Measurements from ENCODE around the gene EPPIN.

Gene EPPIN

DNA sequence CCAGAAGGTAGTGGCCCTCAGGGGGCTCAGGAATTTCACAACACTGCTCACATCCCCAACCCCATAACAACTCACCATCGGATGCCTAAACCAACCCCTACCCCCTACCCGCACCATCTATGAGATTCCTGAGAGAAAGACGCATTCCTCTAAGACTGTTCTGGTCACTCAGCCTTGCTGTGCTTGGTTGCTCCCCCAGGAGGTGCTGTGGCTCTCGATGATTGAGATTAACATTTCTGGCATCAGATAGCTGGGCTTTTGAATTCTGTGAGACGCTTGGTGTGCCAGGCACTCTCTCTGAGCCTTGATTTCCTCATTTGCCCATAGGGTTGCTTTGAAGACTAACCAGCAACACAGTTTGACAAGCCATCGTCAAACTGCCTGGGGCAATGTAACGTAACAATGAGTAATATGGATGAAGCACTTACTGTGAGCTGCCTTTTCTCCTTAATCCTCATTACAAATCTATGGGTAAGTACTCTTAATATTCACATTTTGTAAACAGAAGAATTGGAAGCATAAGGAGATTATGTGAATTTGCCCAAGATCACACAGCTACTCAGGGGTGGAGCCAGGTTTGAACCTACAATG, 8.9 kb downstream of the EPPIN start:
- no peak for DNase-seq

DNA sequence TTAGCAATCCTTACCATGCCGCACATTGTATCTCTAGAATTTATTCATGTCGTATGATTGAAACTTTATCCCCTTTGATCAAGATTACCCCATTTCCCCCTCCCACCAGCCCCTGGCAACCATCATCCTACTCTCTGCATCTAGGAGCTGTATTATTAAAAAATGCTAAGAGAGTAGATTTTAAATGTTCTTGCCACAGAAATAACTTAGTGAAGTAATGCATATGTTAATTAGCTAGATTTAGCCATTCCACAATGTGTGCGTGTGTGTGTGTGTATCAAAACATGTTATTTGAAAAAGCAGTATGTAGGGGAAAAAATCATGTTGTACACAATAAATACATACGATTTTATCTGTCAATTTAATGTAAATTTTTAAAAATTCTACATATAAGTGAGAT, 19.9 kb downstream of the EPPIN start:
- DNase-seq, result no peak

DNA sequence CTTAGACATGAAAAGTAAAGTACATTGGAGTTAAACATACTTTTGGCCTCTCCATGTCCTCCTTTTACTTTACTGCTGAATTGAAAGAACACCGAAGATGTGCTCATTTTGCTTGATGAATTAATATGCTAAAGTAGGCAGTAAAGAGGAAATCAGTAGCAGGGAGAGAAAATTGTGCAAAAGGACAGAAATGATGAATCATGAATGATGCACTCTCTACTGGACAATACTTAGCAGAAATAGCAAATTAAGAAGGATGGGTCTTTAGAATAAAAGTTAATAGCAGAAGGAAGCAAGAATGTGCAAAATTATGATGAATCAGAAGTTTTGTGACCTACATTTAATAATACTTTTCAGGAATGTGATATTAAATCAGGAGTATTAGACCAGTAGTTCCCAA, 23.4 kb downstream of the EPPIN start:
- DNase-seq, result no peak

DNA sequence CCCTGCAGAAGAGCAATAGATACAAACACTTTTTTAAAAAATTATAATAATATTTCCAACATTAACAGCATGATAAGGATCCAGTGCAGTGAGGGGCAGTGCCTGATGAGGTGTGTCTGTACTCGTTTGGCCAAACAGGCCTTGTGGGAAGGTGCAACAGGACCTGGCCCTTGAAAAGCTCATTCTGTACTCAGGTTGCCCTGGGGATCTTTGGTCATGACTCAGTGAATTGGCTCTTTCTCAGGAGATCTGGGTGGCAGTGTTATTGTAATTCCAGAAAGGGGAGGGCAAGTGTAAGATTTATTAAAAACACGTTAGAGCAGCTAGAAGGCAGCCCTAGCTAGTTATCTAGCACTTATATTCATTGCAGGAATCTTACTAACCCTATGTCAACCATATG, 28.9 kb downstream of the EPPIN start:
- no peak for DNase-seq

DNA sequence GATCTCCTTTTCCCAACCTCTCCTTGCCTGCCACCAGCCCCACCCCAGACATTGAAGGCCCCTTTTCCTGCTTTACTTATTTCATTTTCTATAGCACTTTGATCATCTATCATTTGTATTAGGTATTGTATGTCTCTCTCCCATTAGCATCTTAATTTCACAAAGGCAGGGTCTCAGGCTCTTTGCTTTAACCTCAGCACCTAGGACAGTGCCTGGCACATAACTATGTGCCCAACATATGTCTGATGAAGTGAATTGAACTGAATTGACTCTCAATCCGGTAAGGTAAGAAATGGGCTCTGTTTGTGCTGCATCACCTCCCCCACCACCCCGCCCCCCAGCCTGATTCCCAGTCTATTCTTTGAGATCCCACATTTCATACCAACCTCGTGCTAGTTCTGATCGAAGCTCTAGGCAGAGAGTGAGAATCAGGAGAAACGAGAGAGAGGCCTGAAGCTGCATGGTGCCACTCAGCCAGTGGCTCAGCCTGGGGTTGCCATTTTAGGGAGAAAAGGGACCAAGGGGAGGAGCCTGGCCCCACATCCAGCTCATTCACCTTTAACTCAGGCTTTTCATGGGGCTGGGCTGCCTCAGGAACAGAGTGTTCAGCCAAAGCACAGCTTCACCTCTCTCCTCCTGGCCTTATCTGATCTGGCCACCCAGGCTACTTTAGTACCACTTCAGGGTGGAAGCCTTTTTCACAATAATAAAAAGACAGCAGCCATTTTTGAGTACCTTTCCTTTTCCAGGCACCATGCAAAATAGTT, 31.9 kb downstream of the EPPIN start, which contains the start of gene SPINT3:
Gene SPINT3 (minus strand): TSS at position 476 of the 767 bp plus-strand sequence. CDS start 14 bp downstream, at position 462.
- no peak for DNase-seq

DNA sequence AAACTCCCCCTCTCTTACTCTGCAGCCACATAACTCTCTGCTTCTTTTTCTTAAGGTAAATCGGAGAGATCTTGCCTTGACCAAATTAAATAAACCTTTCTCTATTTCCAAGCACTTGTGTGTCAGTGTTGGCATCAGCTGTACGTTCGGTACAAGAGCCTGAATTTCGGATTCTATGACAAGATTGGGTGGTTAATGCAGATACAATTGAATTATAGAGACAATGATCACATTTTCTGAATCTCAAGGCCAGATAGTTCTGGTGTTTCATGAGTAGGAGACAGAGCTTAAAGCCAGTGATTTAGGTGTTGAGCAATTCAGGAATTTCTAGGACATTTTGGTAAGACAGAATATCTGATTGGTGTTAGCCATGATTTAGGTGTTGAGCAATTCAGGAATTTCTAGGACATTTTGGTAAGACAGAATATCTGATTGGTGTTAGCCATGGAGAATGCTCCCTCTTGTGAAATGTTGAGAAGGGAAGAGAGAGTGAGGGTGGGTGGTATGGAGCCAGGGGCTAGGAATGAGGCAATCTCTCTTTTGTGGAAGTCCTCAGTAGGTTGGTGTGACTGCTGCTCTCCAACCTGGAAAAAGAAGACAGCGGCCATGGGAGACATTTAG, 36.8 kb downstream of the EPPIN start:
- DNase-seq, result no peak

DNA sequence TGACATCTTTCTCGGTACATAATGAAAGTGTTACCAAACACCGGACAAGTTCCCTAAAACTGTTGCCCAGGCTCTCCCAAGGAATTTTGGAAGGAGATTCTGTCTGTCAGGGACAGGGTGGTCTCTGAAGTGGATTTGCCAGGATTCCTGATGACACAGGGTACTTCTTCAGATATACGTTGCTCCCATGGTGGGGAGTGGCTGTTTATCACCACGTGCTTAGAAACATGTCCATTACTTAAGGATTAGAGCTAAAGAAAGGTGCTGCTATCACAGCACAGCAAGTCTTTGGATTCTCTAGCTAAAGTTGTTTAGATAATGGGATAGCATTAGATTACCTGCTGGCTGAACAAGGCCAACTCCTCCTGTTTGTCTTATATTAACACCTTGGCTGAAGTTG, 38.1 kb downstream of the EPPIN start:
- no peak for DNase-seq

DNA sequence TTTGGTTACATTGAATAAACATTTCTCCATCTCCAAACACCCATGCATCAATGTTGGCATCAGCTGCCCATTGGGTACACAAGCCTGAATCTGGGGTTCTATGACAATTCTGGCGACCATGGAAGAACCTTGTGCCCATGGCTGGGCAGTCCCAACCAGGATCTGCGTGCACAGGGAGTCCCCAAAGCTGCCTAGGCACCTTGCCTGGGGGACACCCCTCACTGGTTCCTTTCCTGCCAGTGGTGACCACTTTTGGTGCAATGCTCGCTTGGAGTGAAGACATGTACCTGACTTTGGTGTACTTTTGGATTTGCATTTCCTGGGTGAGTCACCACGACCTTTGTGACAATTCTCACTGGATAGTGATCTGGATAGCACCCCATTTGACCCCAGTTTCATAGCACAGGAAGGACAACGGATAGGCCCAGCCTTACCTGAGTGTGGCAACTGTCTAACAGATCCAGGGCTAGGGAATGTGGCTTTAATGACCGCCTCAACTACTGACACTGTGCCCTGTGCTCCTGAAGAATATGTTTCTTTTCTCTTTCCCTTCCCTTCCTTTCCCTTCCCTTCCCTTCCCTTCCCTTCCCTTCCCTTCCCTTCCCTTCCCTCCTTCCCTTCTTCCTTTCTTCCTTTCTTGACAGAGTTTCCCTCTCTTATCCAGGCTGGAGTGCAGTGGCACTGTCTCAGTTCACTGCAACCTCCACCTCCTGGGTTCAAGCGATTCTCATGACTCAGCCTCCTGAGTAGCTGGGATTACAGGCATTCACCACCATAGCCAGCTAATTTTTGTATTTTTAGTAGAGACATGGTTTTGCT, 38.9 kb downstream of the EPPIN start:
- DNase-seq, result no peak

DNA sequence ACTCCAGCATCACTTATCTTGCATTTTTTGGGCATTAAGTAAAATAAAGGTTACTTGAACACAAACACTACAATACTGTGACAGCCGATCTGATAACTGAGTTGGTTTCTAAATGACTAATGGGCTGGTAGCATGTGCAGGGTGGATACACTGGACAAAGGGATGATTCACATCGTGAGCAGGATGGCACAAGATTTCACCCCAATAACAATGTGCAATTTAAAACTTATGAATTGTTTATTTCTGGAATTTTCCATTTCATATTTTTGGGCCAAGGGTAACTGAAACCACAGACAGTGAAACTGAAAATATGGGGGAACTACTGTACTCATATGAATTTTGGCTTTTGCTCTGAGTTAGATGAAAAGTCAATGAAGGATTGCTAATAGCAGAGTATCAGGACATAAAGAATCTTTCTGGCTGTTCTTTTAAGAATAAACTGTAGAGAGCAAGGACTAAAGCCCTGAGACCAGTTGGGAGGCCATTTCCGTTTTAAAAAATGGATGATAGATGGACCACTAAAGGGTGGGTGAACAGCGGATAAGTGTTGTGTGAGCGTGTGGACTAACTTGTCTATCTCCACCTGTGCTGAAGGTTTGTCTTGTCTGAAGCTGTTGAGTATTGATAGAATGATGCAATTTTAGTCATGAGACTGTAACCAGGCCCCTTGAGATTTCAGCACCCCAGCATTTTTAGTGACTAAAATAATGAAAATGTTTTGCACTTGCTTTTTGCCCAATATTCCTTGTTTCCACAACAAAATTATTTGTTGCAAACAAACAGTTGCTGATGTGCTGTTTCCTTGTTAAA, 40.0 kb downstream of the EPPIN start:
- no peak for DNase-seq

DNA sequence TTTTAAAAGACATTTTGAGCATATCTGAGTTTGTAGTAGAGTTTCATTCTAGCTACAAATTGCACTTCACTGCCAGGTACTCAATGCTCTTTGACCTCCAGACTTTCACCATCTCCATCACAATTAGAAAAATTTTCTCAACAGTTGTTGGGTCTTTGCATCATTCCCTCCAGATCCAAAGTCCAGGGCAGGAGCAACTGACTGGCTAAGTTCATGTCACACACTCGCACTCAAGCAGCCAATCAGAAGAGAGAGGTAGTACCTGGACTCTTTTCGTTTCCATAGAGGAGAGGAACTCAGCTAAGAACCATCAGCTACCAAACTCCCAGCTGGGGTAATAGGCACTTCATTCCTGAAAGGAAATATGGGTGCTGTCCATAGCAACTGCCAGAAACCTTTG, 40.8 kb downstream of the EPPIN start:
- DNase-seq, result no peak

DNA sequence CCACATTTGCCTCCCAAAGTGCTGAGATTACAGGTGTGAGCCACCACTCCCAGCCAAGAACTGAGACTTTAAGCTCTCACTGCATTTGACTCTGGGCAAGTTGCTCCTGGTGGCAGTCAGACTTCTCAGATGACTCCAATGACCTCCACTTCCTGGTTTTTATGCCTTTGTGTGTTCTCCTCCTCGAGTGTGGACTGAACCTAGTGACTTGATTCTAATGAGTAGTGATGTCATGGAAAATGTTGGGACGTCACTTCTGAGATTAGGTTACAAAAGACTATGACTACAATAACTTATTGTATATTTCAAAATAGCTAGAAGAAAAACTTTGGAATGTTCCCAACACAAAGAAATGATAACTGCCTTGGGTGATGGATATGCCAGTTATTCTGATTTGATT, 43.8 kb downstream of the EPPIN start:
- DNase-seq, result no peak

DNA sequence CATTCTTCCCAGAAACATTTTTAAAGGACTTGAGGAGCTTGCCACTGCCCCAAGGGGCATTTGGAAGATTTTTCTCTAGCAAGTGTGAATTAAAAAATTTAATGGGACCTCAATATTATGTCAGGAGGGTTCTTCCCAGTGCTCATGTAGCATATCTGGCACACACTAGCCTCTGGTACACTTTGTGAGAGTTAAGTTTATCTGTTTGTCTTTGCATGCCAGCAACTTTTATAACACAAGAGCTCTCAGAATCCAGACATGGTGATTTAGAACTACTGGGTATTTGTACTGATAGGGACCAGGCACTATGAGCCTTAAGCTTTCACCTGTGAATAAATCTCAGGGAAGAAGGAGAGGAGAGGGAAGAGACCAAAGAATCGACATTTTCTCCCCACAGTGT, 44.6 kb downstream of the EPPIN start:
- DNase-seq, result no peak

DNA sequence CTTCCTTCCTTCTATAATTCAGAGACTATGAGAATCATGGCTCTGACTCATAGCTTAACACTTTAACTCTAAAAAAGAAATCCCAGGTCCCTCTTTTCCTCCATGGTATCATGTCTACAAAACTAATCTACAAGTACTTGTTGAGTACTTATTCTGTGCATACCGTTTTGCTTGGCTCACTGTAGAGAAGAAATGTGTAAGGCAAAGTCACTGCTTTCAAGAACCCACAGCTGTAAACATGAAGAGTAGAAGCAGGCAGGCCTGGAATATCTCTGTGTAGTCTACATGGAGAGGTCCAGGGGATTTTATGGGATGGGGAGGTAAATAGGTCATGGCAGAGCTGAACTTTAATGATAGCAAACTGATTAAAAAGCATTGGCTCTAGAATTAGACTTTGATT, 45.6 kb downstream of the EPPIN start:
- DNase-seq, result no peak

DNA sequence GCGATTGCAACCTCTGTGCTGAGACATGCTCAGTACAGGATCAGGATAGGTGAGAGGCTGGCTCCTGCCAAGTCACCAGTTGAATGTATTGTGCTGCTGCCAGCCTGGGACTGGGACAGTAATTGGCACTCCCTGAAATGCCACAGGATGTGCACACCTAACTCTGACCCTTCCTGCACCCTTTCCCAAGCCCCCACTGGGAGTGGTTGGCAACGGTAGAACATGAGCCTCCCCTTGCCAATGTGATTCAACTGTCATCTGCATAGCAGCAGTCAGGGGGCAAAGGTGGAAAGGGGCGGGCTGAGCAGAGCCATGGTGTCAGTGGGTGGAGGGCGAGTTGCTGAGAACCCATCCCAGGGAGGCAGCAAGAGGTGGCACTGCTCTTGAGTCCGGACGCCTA, 47.2 kb downstream of the EPPIN start:
- DNase-seq, result no peak

DNA sequence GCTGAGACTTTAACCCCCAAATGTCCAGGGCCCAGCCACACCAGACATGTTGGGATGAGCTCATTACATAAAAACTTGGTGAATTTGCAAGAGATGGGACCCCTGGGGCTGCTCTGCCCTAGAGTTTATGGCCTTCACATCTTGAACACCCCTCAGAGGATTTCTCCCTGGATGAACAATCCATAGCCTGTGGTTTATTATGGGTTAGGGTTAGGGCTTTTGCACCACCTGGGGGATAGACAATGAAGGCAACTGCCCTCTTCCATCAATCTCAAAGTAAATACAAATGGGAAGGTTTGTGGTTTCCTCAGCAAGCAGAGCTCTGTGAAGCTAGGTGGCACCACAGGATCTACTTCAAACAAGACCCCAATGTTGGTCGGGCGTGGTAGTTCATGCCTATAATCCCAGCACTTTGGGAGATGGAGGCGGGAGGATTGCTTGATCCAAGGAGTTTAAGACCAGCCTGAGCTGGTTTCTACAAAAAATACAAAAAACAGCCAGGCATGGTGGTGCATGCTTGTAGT, 49.2 kb downstream of the EPPIN start:
- DNase-seq, result no peak

DNA sequence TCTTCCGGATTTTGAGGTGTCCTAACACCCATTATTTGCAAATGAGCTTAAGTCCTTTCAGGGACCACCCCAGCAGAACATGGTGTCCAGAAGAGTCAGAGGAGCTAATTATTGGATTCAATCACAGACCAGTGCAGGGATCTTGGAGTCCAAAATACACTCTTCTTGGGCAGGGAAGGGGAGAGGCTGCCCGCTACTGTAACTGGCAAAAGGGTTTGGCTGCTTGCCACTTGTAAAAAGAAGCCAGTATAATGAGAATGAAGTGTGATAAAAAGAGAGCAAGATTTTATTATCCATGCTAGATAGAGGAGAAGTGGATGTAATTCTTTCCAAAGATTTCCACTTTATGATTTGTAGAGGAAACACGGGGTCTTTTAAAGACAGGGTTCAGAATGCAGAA, 51.0 kb downstream of the EPPIN start:
- no peak for DNase-seq

DNA sequence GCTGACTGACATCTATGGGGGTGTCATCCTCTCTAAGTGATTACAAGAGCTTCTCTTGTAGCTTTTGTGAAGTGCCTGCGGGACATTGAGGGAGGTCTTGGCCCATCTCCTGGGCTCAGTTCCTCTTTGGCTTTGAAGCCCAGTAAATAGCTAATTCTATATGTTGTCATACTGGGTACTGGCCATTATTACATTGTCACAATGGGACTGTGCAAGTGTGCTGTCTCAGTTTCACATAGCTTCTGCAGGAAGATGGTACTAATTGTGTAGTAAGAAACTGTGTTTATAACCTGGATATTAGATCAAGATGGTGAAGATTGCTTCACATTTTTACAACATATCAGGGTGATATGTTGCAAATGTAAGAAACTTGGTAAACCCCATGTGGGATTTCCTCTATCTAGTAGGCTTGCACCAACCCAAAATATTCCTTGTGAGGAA, 51.7 kb downstream of the EPPIN start:
- no peak for DNase-seq
